SU-DHL-6 (cell line): ENCODE measurements around the gene EPHB3.

ENCODE experiments used
- EZH2phosphoT487 ChIP-seq: fragments of 200-600 bp; sonication (generic), shearing (Covaris generic); conservative IDR thresholded peaks from 2 replicates; pipeline ENCODE4 v1.6.1; 2018; ENCODE audit warnings: mild to moderate bottlenecking, antibody characterized with exemption, low read length, moderate library complexity, mixed read lengths
- TF ChIP-seq, protein P1 (sequence below): fragments of 200-600 bp; sonication (generic); IDR thresholded peaks from one replicate; pipeline ENCODE4 v1.5.1; 2017; ENCODE audit warnings: antibody characterized with exemption, mild to moderate bottlenecking, low read length, moderate library complexity; ENCODE audit not compliant: insufficient read depth, poor library complexity, severe bottlenecking

DNA sequence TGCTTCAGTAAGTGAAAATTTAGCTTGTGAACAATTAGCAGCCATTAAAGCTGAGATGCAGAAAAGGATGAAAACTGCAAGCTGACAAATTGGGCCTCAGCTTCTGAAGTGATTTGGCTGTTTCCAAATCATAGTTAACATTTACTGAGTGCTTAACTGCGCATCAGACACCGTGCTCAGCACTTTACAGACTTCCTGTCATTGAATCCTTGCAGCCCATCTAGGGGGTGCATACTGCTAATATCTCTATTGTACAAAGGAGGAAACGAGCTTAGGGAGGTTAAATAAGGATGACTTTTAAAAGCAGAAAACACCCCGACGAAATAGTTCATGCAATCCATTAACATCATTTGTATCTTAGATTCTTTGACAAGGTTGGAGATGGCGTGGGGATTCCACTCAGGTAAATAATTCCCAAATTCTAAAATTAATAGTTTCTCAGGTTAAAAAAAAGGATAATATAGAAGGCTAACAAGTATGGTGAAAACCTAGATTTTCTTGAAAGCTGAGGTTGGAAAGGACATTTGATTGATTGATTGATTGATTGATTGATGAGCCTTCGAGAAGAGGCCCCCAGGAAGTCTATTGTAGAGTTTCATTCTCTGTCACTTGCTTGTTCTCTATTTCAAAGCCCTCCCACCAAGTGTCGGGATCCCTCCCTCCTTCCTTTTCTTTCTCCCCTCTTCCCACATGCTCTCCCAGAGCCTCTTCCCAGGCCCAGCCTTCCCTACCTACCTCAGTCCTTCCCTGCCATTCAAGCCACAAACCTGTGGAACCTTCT is 23.5 kb upstream of the EPHB3 start:
- TF ChIP-seq, protein P1, sequence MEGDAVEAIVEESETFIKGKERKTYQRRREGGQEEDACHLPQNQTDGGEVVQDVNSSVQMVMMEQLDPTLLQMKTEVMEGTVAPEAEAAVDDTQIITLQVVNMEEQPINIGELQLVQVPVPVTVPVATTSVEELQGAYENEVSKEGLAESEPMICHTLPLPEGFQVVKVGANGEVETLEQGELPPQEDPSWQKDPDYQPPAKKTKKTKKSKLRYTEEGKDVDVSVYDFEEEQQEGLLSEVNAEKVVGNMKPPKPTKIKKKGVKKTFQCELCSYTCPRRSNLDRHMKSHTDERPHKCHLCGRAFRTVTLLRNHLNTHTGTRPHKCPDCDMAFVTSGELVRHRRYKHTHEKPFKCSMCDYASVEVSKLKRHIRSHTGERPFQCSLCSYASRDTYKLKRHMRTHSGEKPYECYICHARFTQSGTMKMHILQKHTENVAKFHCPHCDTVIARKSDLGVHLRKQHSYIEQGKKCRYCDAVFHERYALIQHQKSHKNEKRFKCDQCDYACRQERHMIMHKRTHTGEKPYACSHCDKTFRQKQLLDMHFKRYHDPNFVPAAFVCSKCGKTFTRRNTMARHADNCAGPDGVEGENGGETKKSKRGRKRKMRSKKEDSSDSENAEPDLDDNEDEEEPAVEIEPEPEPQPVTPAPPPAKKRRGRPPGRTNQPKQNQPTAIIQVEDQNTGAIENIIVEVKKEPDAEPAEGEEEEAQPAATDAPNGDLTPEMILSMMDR: no peak
- TF ChIP-seq EZH2phosphoT487: no peak
